ENCODE data around the gene ANKH.

ANKH gene

DNA sequence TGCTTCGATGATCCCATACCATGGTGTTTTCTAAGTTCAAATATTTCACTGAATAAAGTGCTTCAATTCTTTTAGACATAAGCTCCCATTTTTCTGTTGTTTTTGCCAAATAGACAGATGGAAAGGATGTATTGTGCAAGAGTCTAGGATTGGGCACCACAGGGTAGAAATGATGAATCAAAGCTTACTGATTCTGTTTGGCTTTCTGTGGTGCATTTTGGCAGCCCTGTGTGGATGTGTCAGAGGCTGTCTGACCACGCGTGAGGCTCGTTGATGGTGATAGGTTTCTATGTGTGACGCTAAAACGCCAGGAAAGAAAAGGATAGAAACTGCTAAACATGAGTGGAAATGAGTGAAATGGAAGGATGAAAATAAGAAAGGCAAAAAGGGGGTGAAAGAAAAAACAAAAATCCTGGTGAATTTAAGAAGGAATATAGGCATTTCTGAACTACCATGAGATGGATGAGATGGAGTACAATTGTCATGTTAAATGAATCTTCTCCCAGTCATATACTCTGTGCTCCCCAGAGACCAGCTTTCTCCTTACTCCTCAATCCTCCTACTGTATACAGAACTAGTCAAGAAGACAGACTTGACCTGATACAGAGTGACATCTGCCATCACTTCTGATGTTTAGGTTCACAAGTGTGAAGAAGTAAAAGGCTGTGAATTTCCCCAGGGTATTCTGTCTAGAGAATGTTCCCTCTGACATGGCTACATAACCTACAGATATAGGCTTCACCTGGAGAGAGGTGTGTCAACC lies 54.4 kb downstream of the ANKH start:
- Histone ChIP-seq H3K4me3 (ENCODE audit: insufficient read depth, low read depth, low read length, poor library complexity, severe bottlenecking) (no peak overlapping the region), H3K4me1 (ENCODE audit: control insufficient read depth, insufficient read depth, low read length, poor library complexity, severe bottlenecking) (no peaks in the 10 kb centered on the region), H3K9me3 (ENCODE audit: control insufficient read depth, low read length) (no peaks in the 10 kb centered on the region), H3K27me3 (replicated peaks; ENCODE audit: control insufficient read depth, insufficient read depth, low read length, poor library complexity, severe bottlenecking) (no peaks in the 10 kb centered on the region), H3K36me3 (ENCODE audit: control insufficient read depth, insufficient read depth, low read length) (no peaks in the 10 kb centered on the region), H3K27ac (ENCODE audit: insufficient read depth, low read length, poor library complexity, severe bottlenecking) (no peak overlapping the region)
- no peak for DNase-seq

DNA sequence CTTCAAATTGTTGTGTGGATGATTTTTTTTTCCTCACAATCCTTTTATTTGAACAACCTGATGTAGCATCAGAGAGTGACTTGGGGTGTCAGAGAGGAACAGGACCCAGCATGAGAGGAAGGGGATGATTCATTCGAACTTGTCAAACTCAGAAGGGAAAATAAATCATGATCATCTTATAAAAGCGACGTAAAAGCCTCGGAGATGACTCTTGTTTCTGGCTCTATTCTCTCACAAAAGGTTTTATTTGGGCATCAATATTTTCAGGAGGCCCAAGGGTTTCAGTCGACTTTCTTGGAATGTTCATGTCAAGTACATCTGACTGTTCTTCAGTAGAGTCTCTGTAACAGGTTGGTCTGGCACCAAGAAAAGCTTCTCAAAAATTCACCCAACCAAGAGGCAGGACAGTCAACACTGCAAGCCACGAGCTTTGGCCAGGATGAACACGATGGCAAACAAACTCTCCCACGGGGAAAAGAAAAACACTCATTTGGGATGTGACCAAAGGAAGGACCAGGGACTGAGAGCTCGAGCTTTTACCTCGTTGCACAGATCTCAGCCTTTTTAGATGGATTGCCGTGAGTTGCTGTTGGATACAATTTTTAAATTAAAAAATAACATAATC lies 55.1 kb downstream of the ANKH start:
- Histone ChIP-seq H3K4me1 (ENCODE audit: control insufficient read depth, insufficient read depth, low read length, poor library complexity, severe bottlenecking) (peaks cover under 1% of the 10 kb centered on the region), H3K4me3 (ENCODE audit: insufficient read depth, low read depth, low read length, poor library complexity, severe bottlenecking) (no peak overlapping the region), H3K27ac (ENCODE audit: insufficient read depth, low read length, poor library complexity, severe bottlenecking) (no peak overlapping the region), H3K9me3 (ENCODE audit: control insufficient read depth, low read length) (no peaks in the 10 kb centered on the region), H3K27me3 (replicated peaks; ENCODE audit: control insufficient read depth, insufficient read depth, low read length, poor library complexity, severe bottlenecking) (no peaks in the 10 kb centered on the region), H3K36me3 (ENCODE audit: control insufficient read depth, insufficient read depth, low read length) (no peaks in the 10 kb centered on the region)
- no peak for DNase-seq

DNA sequence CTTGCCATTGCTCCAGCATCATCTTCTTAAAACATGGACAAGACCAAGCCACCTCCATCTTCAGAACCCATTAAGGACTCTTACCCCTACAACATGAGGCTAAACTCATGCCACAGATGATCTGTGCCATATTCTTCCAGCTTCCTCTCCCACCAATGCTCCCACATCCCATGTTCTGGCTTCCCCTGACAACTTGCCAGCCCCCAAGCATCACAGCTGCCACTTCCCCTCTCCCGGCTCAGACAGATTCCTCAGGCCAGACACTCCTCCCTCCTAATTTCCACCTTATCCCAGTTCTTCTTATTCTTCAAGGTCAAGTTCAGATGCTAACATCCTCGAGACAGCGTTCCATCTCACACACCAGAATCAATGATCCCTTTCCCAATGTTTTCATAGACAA lies 57.8 kb downstream of the ANKH start:
- H3K9me3 ChIP-seq (ENCODE audit: control insufficient read depth, low read length) = no peaks in the 10 kb centered on the region
- peaks cover 16% of the 10 kb centered on the region for H3K4me1 ChIP-seq (ENCODE audit: control insufficient read depth, insufficient read depth, low read length, poor library complexity, severe bottlenecking)

DNA sequence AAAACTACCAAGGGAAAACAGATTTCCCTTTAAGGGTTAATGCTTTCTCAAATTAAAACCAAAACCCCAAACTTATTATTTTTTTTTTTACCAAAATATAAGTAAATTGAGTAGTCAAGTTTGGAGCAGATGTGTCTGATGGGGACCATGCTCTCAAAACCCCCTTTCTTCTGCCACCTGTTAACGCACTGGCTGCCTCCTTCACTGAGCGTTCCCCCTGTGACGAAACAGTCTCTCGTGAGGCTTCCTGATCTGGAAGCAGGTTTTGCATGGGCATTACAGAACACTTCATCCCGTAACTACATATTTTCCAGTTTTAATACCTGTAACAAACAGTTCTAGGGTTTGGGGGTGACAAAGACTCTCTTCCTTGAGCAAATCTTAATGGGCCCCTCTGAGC lies 59.4 kb downstream of the ANKH start:
- no peak overlapping the region for H3K4me3 ChIP-seq (ENCODE audit: insufficient read depth, low read depth, low read length, poor library complexity, severe bottlenecking)
- H3K27me3 ChIP-seq (replicated peaks; ENCODE audit: control insufficient read depth, insufficient read depth, low read length, poor library complexity, severe bottlenecking) = no peaks in the 10 kb centered on the region
- no peaks in the 10 kb centered on the region for H3K36me3 ChIP-seq (ENCODE audit: control insufficient read depth, insufficient read depth, low read length)
- no peak overlapping the region for H3K27ac ChIP-seq (ENCODE audit: insufficient read depth, low read length, poor library complexity, severe bottlenecking)
- H3K9me3 ChIP-seq (ENCODE audit: control insufficient read depth, low read length) = no peaks in the 10 kb centered on the region
- DNase-seq = no peak
- H3K4me1 ChIP-seq (ENCODE audit: control insufficient read depth, insufficient read depth, low read length, poor library complexity, severe bottlenecking) = peaks cover 16% of the 10 kb centered on the region

More for the DNA sequence above, 57.8 kb downstream of the ANKH start:
- Histone ChIP-seq H3K27me3 (replicated peaks; ENCODE audit: control insufficient read depth, insufficient read depth, low read length, poor library complexity, severe bottlenecking) (no peaks in the 10 kb centered on the region), H3K4me3 (ENCODE audit: insufficient read depth, low read depth, low read length, poor library complexity, severe bottlenecking) (no peak overlapping the region), H3K27ac (ENCODE audit: insufficient read depth, low read length, poor library complexity, severe bottlenecking) (no peak overlapping the region), H3K36me3 (ENCODE audit: control insufficient read depth, insufficient read depth, low read length) (no peaks in the 10 kb centered on the region)
- DNase-seq = no peak

DNA sequence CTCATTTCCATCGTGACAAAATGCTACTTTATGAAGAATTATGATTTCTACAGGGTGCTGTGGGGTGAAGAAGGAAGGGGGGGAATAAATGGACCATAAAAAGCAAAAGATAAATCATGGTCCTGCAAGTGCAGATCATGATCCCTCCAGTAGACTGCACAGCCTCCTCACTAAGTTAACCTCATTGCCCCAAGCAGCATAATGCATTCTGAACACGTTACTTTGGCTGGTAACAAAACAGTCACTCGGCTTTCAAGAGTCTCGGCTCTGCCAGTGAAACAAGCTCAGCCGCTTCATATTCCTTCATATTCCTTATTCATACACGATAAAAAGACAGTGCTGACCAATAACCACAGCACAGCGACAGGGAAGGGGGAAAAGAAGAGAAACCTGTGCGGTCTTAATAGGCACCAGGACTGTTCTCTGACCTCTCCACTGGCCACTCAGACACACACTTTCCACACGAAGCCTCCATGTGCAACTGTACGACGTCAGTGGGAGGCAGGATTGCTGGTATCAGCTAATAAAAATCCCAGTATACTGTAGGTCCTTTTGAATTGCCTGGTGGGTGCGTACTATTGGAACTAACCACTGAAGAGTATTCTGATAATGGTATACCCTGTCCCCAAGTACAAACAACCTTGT lies 60.5 kb downstream of the ANKH start:
- H3K9me3 ChIP-seq (ENCODE audit: control insufficient read depth, low read length) = no peaks in the 10 kb centered on the region
- peak overlapping the region; percentile 52 for H3K27ac ChIP-seq (ENCODE audit: insufficient read depth, low read length, poor library complexity, severe bottlenecking)

DNA sequence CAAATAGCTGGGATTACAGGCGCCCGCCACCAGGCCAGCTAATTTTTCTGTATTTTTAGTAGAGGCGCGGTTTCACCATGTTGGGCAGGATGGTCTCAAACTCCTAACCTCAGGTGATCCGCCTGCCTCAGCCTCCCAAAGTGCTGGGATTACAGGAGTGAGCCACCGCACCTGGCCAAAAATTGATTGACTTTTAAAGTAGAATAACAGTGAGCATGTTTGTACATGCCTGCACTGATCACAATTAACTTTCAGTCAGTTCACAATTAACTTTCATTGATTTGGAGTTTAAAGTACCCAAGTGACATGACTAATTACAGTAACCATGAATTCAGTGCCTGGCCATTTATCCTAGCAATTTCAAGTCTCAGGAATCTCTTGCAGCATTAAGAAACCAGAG lies 61.3 kb downstream of the ANKH start:
- DNase-seq = no peak
- Histone ChIP-seq H3K4me1 (ENCODE audit: control insufficient read depth, insufficient read depth, low read length, poor library complexity, severe bottlenecking) (peaks cover 16% of the 10 kb centered on the region), H3K4me3 (ENCODE audit: insufficient read depth, low read depth, low read length, poor library complexity, severe bottlenecking) (peak overlapping the region; percentile 24), H3K27ac (ENCODE audit: insufficient read depth, low read length, poor library complexity, severe bottlenecking) (peak overlapping the region; percentile 52), H3K27me3 (replicated peaks; ENCODE audit: control insufficient read depth, insufficient read depth, low read length, poor library complexity, severe bottlenecking) (no peaks in the 10 kb centered on the region), H3K9me3 (ENCODE audit: control insufficient read depth, low read length) (no peaks in the 10 kb centered on the region), H3K36me3 (ENCODE audit: control insufficient read depth, insufficient read depth, low read length) (peaks cover 4% of the 10 kb centered on the region)

More for the DNA sequence above, 60.5 kb downstream of the ANKH start:
- no peaks in the 10 kb centered on the region for H3K27me3 ChIP-seq (replicated peaks; ENCODE audit: control insufficient read depth, insufficient read depth, low read length, poor library complexity, severe bottlenecking)
- no peaks in the 10 kb centered on the region for H3K36me3 ChIP-seq (ENCODE audit: control insufficient read depth, insufficient read depth, low read length)
- DNase-seq = no peak
- H3K4me3 ChIP-seq (ENCODE audit: insufficient read depth, low read depth, low read length, poor library complexity, severe bottlenecking) = no peak overlapping the region
- H3K4me1 ChIP-seq (ENCODE audit: control insufficient read depth, insufficient read depth, low read length, poor library complexity, severe bottlenecking) = peaks cover 16% of the 10 kb centered on the region

DNA sequence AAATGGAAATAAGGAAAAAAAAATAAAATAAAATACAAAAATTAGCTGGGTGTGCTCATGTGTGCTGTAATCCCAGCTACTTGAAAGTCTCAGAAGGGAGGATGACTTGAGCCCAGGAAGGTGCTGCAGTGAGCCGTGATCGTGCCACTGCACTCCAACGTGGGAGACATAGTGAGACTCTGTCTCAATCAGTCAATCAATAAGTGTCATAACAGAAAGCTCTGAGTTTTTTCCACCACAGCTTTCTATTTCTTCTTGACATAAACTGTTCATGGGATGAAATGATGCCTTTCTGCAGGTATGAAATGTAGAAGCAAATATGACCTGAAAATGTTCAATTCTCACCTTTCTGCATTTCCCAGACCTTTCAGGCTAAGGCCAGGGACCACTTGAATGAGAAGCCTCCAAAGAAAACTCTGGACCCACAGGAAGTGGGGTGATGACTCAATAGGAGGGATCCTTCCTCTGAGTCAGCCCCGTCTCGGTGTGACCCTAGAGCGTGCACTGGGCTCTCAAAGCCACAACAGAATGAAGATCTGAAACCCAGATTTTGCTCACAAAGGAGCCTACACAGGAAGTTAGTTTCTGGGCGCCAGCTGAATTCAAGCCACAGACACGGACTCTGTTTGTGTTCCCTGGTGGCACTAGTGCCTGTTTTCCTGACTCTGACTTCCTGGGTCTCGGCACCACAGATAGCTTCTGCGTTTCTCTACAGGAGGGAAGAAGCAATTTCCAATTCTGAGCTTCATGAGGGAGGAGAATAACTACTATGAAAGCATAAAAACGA lies 62.0 kb downstream of the ANKH start:
- Histone ChIP-seq H3K27ac (ENCODE audit: insufficient read depth, low read length, poor library complexity, severe bottlenecking) (peak overlapping the region; percentile 52), H3K4me3 (ENCODE audit: insufficient read depth, low read depth, low read length, poor library complexity, severe bottlenecking) (peak overlapping the region; percentile 24), H3K4me1 (ENCODE audit: control insufficient read depth, insufficient read depth, low read length, poor library complexity, severe bottlenecking) (peaks cover 16% of the 10 kb centered on the region), H3K27me3 (replicated peaks; ENCODE audit: control insufficient read depth, insufficient read depth, low read length, poor library complexity, severe bottlenecking) (no peaks in the 10 kb centered on the region), H3K36me3 (ENCODE audit: control insufficient read depth, insufficient read depth, low read length) (peaks cover 4% of the 10 kb centered on the region), H3K9me3 (ENCODE audit: control insufficient read depth, low read length) (no peaks in the 10 kb centered on the region)
- peak; percentile 52 to 74 (median 59) for DNase-seq

DNA sequence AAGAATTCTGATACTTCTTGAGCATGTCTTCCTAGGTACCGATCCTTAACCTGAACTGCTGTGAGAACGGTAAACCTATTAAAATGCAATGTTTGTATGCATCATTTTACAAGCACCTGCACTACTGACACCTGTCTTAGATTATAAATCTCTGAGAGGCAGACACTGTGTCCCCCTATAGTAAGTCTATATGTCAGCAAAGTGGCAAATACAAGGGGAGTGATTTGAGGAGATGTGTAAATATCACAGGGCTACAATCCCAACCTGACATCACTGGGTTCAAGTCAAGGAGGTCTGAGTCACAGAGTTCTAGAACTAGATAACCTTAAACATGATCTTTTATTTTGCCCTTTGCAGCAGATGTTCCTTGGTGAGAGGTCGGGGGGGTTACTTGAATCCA lies 64.1 kb downstream of the ANKH start:
- Histone ChIP-seq H3K9me3 (ENCODE audit: control insufficient read depth, low read length) (no peaks in the 10 kb centered on the region), H3K27ac (ENCODE audit: insufficient read depth, low read length, poor library complexity, severe bottlenecking) (no peak overlapping the region), H3K4me3 (ENCODE audit: insufficient read depth, low read depth, low read length, poor library complexity, severe bottlenecking) (no peak overlapping the region), H3K4me1 (ENCODE audit: control insufficient read depth, insufficient read depth, low read length, poor library complexity, severe bottlenecking) (peaks cover 18% of the 10 kb centered on the region), H3K36me3 (ENCODE audit: control insufficient read depth, insufficient read depth, low read length) (peaks cover 4% of the 10 kb centered on the region), H3K27me3 (replicated peaks; ENCODE audit: control insufficient read depth, insufficient read depth, low read length, poor library complexity, severe bottlenecking) (no peaks in the 10 kb centered on the region)
- no peak for DNase-seq

DNA sequence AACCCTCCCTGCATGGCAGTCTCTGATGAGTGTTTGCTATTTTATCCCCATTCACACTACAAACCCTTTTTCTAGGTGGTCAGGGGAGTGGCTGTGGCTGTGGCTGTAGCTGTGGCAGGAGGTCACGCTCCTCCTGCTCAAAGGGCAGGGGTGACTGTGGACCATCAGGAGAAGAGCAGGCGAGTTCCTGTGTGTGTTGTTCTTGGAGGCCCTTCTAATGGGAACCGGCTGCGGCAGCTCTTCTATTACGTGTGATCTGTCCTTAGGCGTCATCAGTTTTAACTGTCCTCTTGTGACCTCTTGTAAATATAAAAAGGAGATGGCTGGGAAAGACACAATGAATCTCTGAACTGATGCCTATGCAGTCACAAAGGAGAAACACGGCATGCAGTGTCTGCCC lies 65.1 kb downstream of the ANKH start:
- Histone ChIP-seq H3K4me1 (ENCODE audit: control insufficient read depth, insufficient read depth, low read length, poor library complexity, severe bottlenecking) (peaks cover 19% of the 10 kb centered on the region), H3K27ac (ENCODE audit: insufficient read depth, low read length, poor library complexity, severe bottlenecking) (no peak overlapping the region), H3K9me3 (ENCODE audit: control insufficient read depth, low read length) (no peaks in the 10 kb centered on the region), H3K4me3 (ENCODE audit: insufficient read depth, low read depth, low read length, poor library complexity, severe bottlenecking) (no peak overlapping the region), H3K27me3 (replicated peaks; ENCODE audit: control insufficient read depth, insufficient read depth, low read length, poor library complexity, severe bottlenecking) (no peaks in the 10 kb centered on the region), H3K36me3 (ENCODE audit: control insufficient read depth, insufficient read depth, low read length) (peaks cover 4% of the 10 kb centered on the region)
- no peak for DNase-seq

Measured in effector memory CD4-positive, alpha-beta T cell (primary cell).